GDM1 (cell line): ENCODE data around the gene HEG1.

Experiments used
- DNase-seq: peaks from one replicate; lab custom pipeline; 2025; lab: John Stamatoyannopoulos, UW

HEG1 gene

DNA sequence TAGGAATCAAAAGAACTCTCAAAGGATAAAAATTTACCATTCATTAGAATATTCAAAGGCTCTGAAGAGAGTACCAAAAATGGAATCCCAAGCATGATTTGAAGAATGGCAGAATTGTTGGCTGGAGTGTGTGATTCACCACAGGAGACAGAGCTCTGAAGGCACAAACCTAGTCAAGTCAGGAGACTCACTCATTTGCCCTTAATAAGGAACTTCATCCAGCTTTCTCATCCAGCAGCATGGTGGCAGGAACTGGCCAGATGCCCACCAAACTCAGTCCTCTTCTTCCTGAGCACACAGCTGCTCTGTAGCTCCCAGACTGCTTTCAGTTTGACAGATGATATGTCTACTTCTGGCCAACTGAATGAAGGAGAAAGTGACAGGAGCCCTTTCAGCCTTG, 16.5 kb upstream of the HEG1 start:
- DNase-seq = no peak

DNA sequence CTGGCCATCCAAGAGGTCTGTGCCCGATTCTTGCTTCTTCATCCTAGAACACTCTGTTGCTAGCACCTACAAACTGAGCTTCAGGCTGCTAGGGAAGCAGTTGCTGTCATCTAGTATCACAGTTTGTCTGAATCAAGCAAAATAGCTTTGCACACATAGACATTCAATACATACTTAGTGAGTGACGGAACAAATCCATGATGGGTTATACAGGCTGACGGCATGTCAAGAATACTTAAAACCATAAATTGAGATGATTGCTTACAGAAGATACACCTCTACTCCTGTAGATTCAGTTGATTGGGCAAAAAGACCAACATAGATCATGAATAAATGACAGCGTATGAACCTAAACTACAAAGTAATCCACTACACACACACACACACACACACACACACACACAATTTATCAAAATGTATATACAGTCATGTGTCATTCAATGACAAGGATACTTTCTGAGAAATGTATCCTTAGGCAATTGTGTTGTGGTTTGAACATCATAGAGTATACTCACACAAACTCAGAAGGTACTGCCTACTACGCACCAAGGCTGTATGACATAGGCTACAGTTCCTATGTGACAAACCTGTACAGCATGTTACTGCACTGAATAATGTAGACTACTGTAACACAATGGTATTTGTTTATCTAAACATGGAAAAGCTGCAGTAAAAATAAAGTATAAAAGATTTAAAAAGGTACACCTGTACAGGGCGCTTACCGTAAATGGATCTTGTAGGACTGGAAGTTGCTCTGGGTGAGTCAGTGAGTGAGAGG, 14.4 kb upstream of the HEG1 start:
- no peak for DNase-seq

DNA sequence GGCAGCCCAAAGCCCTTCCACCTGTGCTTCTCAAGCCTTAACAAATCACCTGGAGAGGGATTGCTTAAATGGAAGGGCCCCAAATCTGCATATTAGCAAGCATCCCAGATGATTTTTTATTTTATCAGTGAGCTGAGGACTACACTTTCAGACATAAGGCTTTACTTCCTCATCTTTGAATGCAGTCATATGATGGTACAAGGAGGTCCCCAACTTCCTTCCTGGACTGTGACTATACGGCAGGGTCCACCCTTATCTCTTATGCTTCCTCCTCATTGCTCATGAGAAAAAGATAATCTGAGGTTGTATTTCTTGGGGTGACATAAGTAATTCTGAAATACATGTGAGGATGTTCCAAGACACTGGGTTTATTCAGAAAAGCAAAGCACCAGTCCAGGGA, 13.7 kb upstream of the HEG1 start:
- DNase-seq = no peak

DNA sequence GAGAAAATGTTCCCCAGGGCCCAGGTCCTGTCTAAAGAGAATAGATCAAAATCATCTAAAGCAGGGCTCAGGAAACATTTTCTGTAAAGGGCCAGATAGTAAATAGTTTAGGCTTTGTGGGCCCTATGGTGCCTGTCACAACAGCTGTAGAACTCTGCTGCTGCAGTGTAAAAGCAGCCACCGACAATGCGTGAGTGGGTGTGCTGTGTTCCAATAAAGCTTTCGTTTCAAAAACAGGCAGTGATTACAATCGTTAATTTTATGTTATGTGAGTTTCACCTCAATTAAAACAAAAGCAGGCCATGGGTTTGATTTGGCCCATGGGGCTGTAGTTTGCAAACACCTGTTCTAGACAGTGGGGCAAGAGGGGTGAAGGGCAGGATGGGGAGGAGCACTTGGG, 12.5 kb upstream of the HEG1 start:
- DNase-seq = no peak

DNA sequence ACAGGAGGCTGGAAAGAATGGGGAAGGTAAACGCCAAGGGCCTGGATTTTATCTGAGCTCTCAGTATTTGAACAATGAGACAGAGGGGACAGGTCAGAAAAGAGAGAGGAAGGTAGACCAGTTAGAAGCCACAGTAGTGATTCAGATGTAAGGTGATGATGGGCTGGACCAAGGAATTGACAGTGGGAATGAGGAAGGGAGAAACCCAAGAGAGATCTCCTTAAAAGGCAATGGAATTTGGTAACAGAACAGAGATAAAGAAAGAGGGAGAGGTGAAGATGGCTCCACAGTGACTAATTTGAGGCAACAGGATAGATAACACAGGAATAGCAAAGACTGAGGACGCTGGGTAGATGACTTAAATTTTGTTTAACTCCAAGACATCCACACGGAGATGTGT, 11.4 kb upstream of the HEG1 start:
- DNase-seq = no peak

DNA sequence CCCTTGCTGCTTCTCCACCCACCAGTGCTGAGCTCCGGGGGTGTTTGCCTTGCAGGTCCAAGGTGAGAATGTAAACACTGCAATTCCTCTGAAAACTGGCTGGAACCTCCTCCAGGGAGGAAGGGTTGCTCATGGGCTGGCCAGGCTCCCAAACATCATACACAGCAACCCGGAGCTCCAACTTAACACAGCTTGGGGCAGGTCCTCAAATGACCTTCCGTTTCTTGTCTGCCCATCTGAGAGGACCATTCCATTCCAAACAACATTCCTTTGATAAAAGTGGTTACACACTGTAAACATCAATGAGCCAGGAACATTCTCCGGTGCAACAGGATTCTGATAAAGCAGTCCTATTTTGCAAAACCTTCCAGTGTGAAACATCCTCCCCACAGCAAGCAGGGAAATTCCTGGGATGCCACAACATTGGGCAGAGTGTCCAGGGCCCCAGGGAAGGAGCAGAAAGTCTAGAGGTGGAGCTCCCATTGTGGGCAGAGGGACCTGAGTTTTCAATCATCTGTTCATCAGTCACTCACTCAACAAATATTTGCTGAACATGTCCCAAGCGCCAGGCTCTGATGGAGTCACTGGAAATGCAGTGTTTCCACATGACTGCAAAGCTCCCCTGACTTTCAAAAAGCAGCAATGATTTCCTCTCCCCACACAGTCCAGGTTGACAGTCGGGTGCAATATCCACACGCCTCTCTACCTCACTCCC, 7.3 kb upstream of the HEG1 start:
- no peak for DNase-seq

DNA sequence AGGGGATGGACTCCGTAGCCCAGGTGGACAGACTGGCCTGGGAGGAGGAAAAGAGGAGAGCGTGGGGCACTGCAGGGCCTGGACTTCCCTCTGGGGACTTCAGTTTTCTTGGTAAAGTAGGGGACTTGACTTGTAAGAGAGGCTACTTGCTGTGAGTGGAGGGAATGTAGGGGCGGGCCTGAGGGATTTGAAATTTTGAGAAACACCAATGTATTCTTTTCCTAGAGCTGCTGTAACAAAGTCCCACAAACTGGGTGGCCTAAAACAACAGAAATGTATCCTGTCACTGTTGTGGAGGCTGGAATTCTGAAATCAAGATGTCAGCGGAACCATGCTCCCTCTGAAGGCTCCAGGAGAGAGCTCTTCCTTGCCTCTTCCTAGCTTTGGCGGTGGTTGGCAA, 5.8 kb upstream of the HEG1 start:
- no peak for DNase-seq

DNA sequence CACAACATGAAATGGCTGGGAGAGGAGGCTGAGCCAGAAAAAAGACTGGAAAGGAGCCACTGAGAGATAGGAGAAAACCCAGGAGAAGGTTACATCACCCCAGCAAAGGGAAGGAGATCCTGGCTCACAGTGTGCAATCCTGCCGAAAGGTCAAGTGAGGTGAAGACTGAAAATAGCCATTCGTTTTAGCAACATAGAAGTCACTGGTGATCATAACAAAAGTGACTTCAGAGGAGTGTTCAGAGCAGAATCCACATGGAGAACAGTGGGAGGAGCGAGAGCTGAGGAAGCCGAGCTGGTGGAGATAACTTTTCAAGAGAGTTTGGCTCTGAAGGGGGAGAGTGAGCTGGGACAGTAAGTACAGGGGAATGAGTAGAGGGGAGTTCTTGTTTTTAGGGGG, 5.4 kb upstream of the HEG1 start:
- no peak for DNase-seq

DNA sequence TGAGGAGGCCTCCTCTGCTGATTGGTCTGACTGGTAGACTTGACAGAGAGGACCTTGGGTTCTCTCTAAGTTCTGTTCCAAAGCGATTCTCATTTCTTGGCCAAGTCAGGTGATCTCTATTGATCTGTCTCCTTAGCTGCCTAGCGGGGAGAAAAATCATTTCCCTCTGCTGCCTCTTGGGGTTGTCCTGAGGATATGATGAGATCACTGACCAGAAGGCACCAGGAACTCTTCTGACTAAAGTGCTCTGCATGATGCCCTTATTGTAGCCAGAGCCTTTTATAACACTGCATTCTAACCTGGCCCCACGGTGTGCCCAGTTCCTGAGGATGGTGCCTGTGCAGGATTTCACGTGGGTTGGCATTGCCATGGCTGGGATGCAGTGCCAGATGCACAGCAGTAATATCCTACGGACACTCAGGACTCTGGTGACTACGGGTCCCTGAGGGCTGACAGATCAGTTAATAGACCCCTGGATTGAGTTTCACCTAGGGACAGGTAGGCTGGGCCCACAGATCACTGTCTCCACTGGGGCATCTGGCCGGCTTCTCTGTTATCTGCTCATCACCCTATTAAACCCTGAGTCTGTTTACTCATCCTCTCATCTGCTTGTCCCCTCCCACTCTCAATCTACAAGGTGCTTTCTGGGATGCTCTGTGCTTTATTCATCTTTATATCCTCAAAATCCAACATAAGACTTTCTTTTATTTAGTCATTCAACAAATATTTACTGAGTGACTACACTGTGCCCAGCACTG, 3.9 kb upstream of the HEG1 start:
- DNase-seq = no peak

DNA sequence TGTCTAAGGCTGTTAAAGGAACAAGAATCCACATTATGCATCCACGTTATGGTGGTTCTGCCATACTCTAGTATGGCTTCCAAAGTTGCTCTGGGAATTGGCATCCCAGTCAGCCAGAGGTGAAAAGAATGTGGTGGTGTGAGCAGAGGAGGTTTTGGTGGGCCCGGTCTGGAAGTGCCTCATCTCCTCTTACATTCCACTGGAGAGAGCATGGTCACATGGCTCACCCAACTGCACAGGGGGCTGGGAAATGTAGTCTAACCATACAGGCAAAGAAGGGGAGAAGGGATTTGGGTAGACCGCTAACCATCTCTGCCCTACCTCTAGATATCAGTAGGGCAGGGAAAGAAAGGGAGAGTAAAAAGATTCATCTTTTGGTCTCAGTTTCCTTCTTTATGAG, 3.2 kb upstream of the HEG1 start:
- no peak for DNase-seq

DNA sequence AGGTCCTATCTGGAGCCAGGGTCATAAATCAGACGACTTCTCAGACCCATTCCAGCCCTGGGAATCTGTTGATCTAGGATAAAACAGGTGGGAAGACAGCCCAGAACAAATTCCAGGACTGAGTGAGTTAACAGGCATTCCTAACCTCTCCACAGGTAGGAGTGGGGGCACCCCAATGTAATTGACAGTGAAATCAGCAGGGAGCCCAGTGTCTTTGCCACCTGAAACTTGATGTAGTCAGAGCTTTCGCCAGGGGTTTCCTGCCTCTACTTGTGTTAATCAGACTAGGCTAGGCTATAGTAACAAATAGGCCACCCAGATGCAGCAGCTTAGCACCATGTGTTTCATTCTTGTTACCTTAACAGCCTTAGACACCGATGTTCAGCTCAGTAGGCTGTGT, 2.7 kb upstream of the HEG1 start:
- no peak for DNase-seq

DNA sequence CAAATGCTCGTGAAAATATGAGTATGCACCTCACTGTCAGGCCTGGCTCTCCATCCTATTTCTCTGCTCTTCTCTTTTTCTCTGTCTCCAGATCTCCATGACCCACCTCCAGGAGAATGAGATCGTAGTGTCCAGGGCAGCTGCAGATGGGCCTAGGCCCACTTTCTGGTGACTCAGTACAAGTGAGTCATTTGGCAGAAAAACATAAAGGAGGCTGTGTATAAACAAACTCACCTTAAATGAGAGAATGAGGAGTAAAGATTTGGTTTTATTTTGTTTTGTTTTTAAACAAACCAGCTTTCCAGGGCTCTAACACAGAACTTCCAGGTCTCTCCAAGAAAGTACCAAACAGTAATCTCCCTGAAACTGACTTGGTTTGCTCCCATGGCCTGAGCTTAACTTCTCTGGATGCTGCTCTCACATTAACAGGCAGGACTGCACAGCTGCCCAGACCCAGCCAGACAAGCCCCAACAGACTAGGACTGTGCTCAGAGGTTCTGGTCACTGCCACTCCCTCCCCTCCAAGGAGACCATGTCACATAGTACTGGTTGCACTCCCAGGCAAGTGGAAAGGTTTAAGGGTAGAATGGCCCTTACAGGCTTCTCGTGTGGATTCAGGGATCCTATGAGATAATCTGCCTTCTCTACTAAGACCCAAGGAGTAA, 1.5 kb upstream of the HEG1 start:
- DNase-seq = no peak

DNA sequence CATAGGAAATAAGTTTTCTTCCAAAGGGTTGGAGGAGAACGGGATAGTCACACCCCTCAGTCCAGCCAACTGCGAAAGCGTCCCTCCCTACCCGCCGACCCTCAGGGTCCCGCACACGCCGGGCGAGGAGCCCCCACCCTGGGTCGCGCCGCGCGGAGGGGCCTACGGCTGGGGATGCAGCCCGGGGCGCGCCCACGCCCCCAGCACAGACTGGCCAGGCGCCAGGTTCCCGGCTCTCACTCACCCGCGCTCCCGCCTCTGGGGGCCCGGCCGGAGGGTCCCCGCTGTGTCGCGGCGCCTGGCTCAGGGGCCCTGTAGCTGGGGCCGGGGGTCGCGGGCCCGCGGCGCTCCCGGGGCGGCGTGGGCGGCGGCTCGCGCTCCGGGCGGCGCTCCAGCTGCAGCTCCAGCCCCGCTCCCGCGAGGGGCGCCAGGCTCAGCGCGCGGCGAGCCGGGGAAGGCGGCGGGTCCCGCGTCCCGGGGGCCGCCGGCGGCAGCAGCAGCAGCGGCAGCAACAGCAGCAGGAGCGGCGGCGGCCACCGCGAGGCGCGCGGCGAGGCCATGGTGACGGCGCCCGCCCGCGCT, 375 bp downstream of the HEG1 start:
- DNase-seq = no peak

DNA sequence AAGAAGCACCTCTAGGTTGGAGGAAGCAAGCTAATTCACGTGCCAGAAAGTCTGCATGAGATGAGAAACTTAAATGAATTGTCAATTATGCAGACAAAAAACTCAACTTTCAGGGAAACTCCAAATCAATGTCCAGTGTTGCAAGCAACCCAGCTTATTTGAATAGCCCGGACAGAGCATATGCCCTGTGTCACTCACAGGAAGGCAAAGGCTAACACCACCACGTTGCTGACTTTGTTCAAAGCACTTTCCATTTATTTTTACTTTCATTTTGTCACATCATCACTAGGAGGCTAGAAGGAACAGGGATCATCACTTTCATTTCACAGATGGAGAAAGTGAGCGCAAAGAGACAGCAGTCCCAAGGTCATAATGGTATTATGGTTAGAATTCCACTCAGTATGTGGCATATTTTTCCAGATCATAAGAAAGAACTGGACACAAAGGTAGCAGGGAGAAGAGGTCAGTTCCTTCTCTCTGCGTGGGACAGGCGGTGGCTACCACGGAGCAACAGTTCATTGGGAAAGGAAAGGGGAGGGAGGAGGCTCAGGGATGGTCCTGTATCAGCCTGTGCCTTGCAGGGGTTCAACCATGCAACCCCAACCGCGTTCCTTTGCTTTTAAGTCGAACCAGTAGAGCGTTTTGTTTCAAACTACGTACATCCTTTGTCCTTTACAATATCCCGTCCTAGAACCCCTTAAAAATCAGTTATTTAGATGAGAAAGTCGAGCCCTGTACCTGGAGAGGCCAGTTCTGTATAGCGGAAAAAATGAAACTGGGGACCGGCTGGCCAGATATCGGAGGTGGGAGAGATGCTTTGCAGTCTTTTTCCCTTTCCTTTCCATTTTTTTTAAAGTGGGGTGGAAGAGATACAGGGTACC, 1.1 kb downstream of the HEG1 start:
- no peak for DNase-seq

DNA sequence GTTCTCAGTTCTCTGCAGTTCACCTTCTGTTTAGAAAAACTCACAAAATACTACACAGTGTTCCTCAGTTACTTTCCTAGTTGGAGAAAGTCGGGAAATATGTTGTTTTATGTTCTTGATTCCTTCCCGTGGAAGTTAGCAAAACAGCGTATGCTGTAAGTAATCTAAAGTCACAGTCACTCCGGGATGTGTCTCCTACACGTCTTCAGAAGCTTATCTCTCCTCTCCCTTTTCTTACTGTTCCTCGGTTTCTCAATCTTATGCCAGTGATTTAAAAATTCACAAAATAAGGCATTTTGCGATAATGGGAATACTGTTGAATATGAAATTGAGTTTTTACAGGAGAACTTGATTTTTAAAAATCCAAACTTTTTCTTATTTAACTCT, 1.7 kb downstream of the HEG1 start:
- no peak for DNase-seq

DNA sequence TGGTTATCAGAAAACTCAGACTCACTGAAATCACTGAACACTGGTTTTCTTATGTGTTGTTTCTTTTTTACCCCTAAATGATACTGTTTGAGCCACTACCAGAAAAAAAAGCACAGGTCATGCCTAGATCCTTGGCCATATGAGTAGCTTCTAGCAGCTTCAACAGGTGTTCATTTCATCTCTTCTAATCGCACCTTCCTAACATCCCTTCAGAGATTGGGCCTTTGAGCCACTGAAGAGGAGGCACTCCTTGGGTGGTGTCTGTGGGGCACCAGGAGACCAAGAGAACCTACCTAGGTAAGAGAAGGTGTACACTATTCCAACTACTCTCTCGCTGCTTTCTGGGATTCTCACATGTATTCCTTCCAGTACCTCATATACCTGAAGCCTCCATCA, 2.5 kb downstream of the HEG1 start:
- DNase-seq = no peak

DNA sequence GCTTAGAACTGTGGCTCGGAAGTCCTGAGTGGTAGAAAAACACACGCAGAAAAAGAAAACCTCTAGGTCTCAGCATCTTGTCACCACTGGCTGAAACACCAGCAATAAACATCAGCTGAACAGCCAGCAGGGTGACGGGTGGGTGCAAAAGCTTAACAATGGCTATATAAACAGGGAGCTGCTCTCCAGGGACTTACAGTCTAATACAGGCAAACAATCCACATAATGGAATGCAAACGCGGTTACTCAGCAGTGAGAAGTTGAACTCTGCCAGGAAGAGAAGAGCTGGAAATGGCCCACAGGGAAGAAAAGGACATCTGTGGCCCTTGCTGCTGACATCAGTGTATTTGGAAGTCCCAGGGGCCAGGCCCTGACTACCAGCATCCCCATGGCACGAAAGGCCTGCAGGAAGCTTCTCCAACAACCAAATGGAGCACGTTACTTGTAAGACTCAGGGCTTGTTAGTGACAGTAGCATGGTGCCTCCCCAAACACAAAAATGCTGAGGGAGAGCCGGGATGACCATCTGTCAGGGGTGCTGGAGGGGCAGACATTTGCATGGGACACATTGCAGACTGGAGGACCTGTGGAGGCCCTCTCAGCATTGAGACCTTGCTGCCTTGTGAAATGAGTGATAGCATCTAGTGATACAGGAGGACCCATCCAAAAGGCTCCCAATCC, 3.0 kb downstream of the HEG1 start:
- no peak for DNase-seq

DNA sequence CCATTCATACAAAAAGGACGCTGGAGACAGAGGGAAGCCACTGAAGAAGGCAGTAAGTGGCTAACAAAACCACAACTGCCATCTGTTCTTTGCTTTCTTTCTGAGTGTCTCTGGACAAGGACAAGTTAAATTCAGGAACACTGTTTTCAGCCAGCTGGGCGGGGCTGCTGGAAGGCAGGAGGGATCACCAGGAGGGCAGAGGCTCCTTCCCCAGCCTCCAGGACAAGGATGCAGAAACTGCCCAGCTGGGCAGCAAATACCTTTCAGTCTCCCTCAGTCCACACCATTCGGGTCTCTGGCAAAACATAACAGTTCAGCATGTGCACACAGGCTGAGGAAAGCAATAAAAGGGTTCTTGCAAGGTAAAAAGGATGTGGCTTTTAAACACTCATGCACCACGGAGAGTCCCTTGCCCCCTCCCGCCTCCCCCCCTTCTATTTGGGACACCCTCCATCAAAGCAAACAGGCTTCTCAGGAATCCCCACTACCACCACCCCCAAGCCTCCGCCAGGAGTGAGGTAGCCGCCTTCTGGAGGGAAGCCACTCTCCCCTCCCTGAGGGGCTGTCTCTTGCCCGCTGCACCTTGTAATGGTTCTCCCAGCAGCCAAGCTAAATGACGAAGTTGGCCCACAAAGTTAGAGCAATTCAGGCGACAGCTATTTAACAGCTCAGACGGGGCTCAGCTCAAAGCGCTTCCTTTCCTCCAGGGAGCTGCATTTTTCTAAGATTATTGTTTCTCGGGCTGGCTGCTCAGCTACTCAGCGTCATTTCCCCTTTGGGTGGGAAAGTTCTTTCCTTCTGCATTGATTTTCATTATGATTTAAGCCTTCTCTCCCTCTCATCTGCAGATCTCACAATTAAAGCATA, 3.8 kb downstream of the HEG1 start:
- DNase-seq = no peak

DNA sequence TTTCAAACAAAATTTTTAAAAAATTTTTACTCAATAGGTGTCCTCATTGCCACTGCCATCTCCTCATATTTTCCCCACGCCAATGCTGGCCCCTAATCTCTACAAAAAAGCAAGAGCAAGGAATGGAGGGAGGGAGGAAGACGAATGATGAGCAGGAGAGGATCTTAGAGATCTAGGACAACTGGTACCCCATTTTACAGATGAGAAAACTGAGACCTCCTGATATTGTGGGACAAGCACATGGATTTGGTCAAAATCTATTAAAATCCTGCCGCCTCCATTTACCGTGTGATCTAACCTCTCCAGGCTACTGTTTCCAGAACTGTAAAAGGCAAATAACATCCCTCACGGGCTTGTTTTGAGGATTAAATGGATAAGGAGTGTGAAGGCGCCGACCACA, 4.6 kb downstream of the HEG1 start:
- no peak for DNase-seq
